GM12878 (cell line): ENCODE measurements around the gene MIAT. TPM values are rescaled to one million over a fixed set of nuclear protein-coding genes. Genes with fewer than 3 reads are reported as not detected.

Experiments used
- ATAC-seq: fragments of 200-7000 bp; cut with Tn5 transposase; 3 replicates; pipeline ENCODE4 v1.9.1; 2020; ENCODE audit warnings: mild to moderate bottlenecking, moderate library complexity
- BruUV-seq: library from RNA; stranded (reverse); fragments of 400-500 nt; replicated peaks from 2 replicates; lab custom pipeline; 2021; lab: Mats Ljungman, UMichigan
- CTCF ChIA-PET: fragments of 300-600 bp; sonication (Branson Sonifier 250); formaldehyde crosslinking; extraction: SDS; loops from one replicate; lab custom pipeline; 2021; ENCODE audit warnings: inconsistent platforms; lab: Yijun Ruan, JAX
- POLR2A ChIA-PET: fragments of 350-600 bp; formaldehyde crosslinking; extraction: SDS; loops from one replicate; lab custom pipeline; 2021; ENCODE audit warnings: inconsistent platforms; lab: Charles Lee
- RAD21 ChIA-PET: fragments of 300-600 bp; sonication (Branson Sonifier 250); formaldehyde crosslinking; loops from one replicate; lab custom pipeline; 2023; ENCODE audit warnings: antibody characterized with exemption; ENCODE audit not compliant: unreplicated experiment; lab: Charles Lee
- SMC1A ChIA-PET: fragments of 300-600 bp; sonication (Branson Sonifier 250); formaldehyde crosslinking; loops from one replicate; lab custom pipeline; 2023; ENCODE audit not compliant: unreplicated experiment, uncharacterized antibody; lab: Charles Lee
- DNase-seq: peaks from one replicate; pipeline ENCODE4 v3.0.0-alpha.2; 2011; ENCODE audit warnings: low read depth, low spot score
- FAIRE-seq: peaks from 3 replicates; lab custom pipeline; 2011; peaks lifted over from hg19 to GRCh38; lab: Jason Lieb, UNC
- H2AFZ ChIP-seq: 2 replicates; pipeline ENCODE4 v1.6.0; 2011; ENCODE audit warnings: low read depth, low read length, control low read depth; ENCODE audit not compliant: control insufficient read depth
- H3K27ac ChIP-seq: 2 replicates; pipeline ENCODE4 v1.5.1; 2011; ENCODE audit warnings: control low read depth; ENCODE audit not compliant: control insufficient read depth, insufficient read depth
- H3K27me3 ChIP-seq, 2 experiments: replicated peaks in 1 of 2; 2 replicates each; pipeline versions ENCODE4 v1.6.0 to v1.6.1; 2011; ENCODE audit warnings: low read length in 1 of 2; ENCODE audit not compliant: control insufficient read depth in 2 of 2, insufficient read depth in 2 of 2
- H3K36me3 ChIP-seq, 2 experiments: 2 replicates each; pipeline ENCODE4 v1.5.1; 2011; ENCODE audit warnings: low read length in 1 of 2; ENCODE audit not compliant: control insufficient read depth in 2 of 2, insufficient read depth in 2 of 2
- H3K4me1 ChIP-seq: 2 replicates; pipeline ENCODE4 v1.6.1; 2011; ENCODE audit warnings: mild to moderate bottlenecking, low read length, moderate library complexity, mixed read lengths; ENCODE audit not compliant: control insufficient read depth, insufficient read depth
- H3K4me2 ChIP-seq: 2 replicates; pipeline ENCODE4 v1.6.0; 2011; ENCODE audit warnings: control low read depth; ENCODE audit not compliant: control insufficient read depth, insufficient read depth
- H3K4me3 ChIP-seq: fragments of 200-600 bp; sonication (generic); 2 replicates; pipeline ENCODE4 v1.5.1; 2016
- H3K79me2 ChIP-seq: 2 replicates; pipeline ENCODE4 v1.6.0; 2011; ENCODE audit warnings: low read length; ENCODE audit not compliant: control insufficient read depth, insufficient read depth
- H3K9ac ChIP-seq: 2 replicates; pipeline ENCODE4 v1.8.0; 2011; ENCODE audit warnings: low read length, control low read depth, mixed read lengths; ENCODE audit not compliant: control insufficient read depth, insufficient read depth
- H3K9me3 ChIP-seq: replicated peaks from 3 replicates; pipeline ENCODE4 v1.5.1; 2011; ENCODE audit warnings: mild to moderate bottlenecking, low read length; ENCODE audit not compliant: control insufficient read depth, insufficient read depth
- H4K20me1 ChIP-seq: 2 replicates; pipeline ENCODE4 v1.6.0; 2011; ENCODE audit not compliant: control insufficient read depth, insufficient read depth
- ASH2L ChIP-seq: fragments of 300-600, 200-600 bp; sonication (generic); IDR thresholded peaks from 2 replicates; pipeline ENCODE4 v1.6.1; 2017; ENCODE audit warnings: low read depth, mild to moderate bottlenecking, borderline replicate concordance
- BACH1 ChIP-seq: fragments of 450-650 bp; IDR thresholded peaks from 2 replicates; pipeline ENCODE4 v1.6.1; 2017; ENCODE audit warnings: mild to moderate bottlenecking, borderline replicate concordance
- CUX1 ChIP-seq: IDR thresholded peaks from 2 replicates; pipeline ENCODE4 v1.6.1; 2012; ENCODE audit warnings: improper control_type of control experiment, low read depth, low read length; ENCODE audit not compliant: insufficient replicate concordance
- ELK1 ChIP-seq: IDR thresholded peaks from 2 replicates; pipeline ENCODE4 v1.6.1; 2012; ENCODE audit warnings: low read depth, low read length, improper control_type of control experiment
- PAX5 ChIP-seq: IDR thresholded peaks from 2 replicates; pipeline ENCODE4 v1.6.1; 2011; ENCODE audit warnings: low read depth, low read length, borderline replicate concordance
- POLR2AphosphoS2 ChIP-seq: IDR thresholded peaks from 2 replicates; pipeline ENCODE4 v1.6.1; 2011; ENCODE audit warnings: low read depth, mild to moderate bottlenecking, low read length, improper control_type of control experiment, moderate library complexity
- ZNF384 ChIP-seq: IDR thresholded peaks from 2 replicates; pipeline ENCODE4 v1.6.1; 2012; ENCODE audit warnings: low read depth, mild to moderate bottlenecking, low read length, improper control_type of control experiment, borderline replicate concordance
- WGBS: methylation state at CpG from one replicate; pipeline ENCODE4 v1.1.6; 2016; ENCODE audit warnings: low lambda C conversion rate; ENCODE audit not compliant: insufficient replicate concordance, insufficient coverage; ENCODE audit errors: missing lambda C conversion rate; 5-methylcytosine and 5-hydroxymethylcytosine counted together
- in situ Hi-C: fragments of 300-500 bp; cut with MboI; formaldehyde crosslinking; loops from 9 replicates; pipeline ENCODE4 v1.14.3; 2018; ENCODE audit warnings: mixed read lengths
- intact Hi-C: fragments of 100-400 bp; cut with micrococcal nuclease; formaldehyde crosslinking; loops from one replicate; pipeline ENCODE4 v1.14.2; 2022; ENCODE audit not compliant: unreplicated experiment
- polyA plus RNA-seq, 11 experiments: library from polyadenylated mRNA; depleted of rRNA in 4 of 11; unstranded in 6 of 11; stranded (reverse) in 5 of 11; fragments of >200 nt; fragmentation: Nextera tagmentation in 4 of 11; fragmentation: Illumina TruSeq in 1 of 11; extraction: Ambion mirVana in 4 of 11; extraction: Trizol in 1 of 11; gene quantifications; 1 replicate in 1 of 11; 2 replicates in 10 of 11; pipeline versions ENCODE4 v1.2.1 to v1.2.3, GENCODE V29; 2011 to 2016; ENCODE audit warnings: inconsistent platforms in 2 of 11, missing spikeins in 2 of 11, low read depth in 1 of 11
- total RNA-seq, 4 experiments: library from RNA; depleted of rRNA in 3 of 4; stranded (reverse); fragments of >200 nt in 3 of 4; fragmentation: Illumina TruSeq in 1 of 4; extraction: Trizol in 1 of 4; gene quantifications; 2 replicates each; pipeline versions ENCODE4 v1.2.1 to v1.2.3, GENCODE V29; 2013 to 2021

MIAT gene
- total and polyA plus RNA-seq, 10 of the 15 experiments (the other 5 are each of a cell fraction or from before 2014, with no cell fraction given) = 0.39 to 13.7 (median 4.6) TPM

GRCh38 chr22:26718488-26718887 is 61.1 kb downstream of the MIAT start:
- CTCF ChIA-PET = no interaction called here
- no peak for FAIRE-seq
- RAD21 ChIA-PET = interaction anchor here (0.6 kb wide), 1 partner anchor 173 kb away, joined by 3 read pairs; no protein-coding TSS in a partner anchor

More at GRCh38 chr22:26718488-26718887, 61.1 kb downstream of the MIAT start:
- no TSS peak for BruUV-seq
- no peaks in the 10 kb centered on the region for H4K20me1 ChIP-seq
- no peak overlapping the region for H3K4me2 ChIP-seq
- H3K4me1 ChIP-seq = no peaks in the 10 kb centered on the region
- no peaks in the 10 kb centered on the region for H3K9me3 ChIP-seq
- intact Hi-C loops = no loop called here
- no peak overlapping the region for H3K4me3 ChIP-seq
- H2AFZ ChIP-seq = no peak overlapping the region
- ChIA-PET POLR2A (no interaction called here), SMC1A (interaction anchor here (0.6 kb wide), 1 partner anchor 353 kb away, joined by 3 read pairs; no protein-coding TSS in a partner anchor)
- no peaks in the 10 kb centered on the region for H3K79me2 ChIP-seq
- H3K9ac ChIP-seq = no peak overlapping the region
- H3K36me3 ChIP-seq = peaks cover 1 to 2% of the 10 kb centered on the region in 2 experiments; a peak in 2 of 4 replicates
- no peak for ATAC-seq
- TF ChIP-seq ASH2L = no peak
- TF ChIP-seq CUX1 = no peak
- TF ChIP-seq POLR2AphosphoS2 = no peak
- TF ChIP-seq ELK1 = no peak
- TF ChIP-seq PAX5 = no peak
- no peak for TF ChIP-seq BACH1
- no peak for TF ChIP-seq ZNF384
- TF ChIP-seq, all 136 proteins: peak for 0
- no peak overlapping the region for H3K27ac ChIP-seq
- in situ Hi-C loops = no loop called here
- no peaks in the 10 kb centered on the region for H3K27me3 ChIP-seq
- DNase-seq = no peak
- 96% methylated on average over 5 of the region's 5 CpGs for WGBS
